Upper lobe of left lung (tissue), 4 donors: ENCODE data around the gene PTCD2.

Experiments
- EP300 ChIP-seq, 4 donors: sonication (generic); formaldehyde crosslinking; IDR thresholded peaks; one replicate each; pipeline ENCODE4 v1.5.1; 2017; ENCODE audit warnings: antibody characterized with exemption in 4 of 4, control low read depth in 2 of 4
- POLR2A ChIP-seq, 4 donors: fragments of 450-650 bp; IDR thresholded peaks; one replicate each; pipeline ENCODE4 v1.5.1; 2016 to 2017; ENCODE audit warnings: antibody characterized with exemption in 4 of 4, mild to moderate bottlenecking in 2 of 4
- POLR2AphosphoS5 ChIP-seq, 2 donors: sonication (generic); formaldehyde crosslinking; IDR thresholded peaks; one replicate each; pipeline ENCODE4 v1.5.1; 2017; ENCODE audit warnings: antibody characterized with exemption in 2 of 2
- TF ChIP-seq, protein P1 (sequence below), 6 experiments: fragments of 450-650 bp in 4 of 6; fragments of 200-600 bp in 2 of 6; sonication (generic) in 2 of 6; IDR thresholded peaks; one replicate each; pipeline ENCODE4 v1.5.1; 2016 to 2019; ENCODE audit warnings: antibody characterized with exemption in 6 of 6

GRCh38 chr5:72313141-72313540 is 7.0 kb upstream of the PTCD2 start:
- TF ChIP-seq POLR2A (IDR thresholded peaks at IDR 0.05) (no peak), POLR2AphosphoS5 (IDR thresholded peaks at IDR 0.05) (no peak), EP300 (IDR thresholded peaks at IDR 0.05) (no peak)
- TF ChIP-seq, protein P1, sequence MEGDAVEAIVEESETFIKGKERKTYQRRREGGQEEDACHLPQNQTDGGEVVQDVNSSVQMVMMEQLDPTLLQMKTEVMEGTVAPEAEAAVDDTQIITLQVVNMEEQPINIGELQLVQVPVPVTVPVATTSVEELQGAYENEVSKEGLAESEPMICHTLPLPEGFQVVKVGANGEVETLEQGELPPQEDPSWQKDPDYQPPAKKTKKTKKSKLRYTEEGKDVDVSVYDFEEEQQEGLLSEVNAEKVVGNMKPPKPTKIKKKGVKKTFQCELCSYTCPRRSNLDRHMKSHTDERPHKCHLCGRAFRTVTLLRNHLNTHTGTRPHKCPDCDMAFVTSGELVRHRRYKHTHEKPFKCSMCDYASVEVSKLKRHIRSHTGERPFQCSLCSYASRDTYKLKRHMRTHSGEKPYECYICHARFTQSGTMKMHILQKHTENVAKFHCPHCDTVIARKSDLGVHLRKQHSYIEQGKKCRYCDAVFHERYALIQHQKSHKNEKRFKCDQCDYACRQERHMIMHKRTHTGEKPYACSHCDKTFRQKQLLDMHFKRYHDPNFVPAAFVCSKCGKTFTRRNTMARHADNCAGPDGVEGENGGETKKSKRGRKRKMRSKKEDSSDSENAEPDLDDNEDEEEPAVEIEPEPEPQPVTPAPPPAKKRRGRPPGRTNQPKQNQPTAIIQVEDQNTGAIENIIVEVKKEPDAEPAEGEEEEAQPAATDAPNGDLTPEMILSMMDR (IDR thresholded peaks at IDR 0.05) = no peak
